DOHH2 (cell line): ENCODE results near the gene SLC2A3.
"Not testable (repeated sequence)": the region's sequence is repeated elsewhere in the genome, so short reads cannot be mapped to it uniquely, and the experiment has no call there.

Source experiments
- EZH2phosphoT487 ChIP-seq: fragments of 200-600 bp; sonication (generic); IDR thresholded peaks from 2 replicates; pipeline ENCODE4 v1.6.1; 2017; ENCODE audit warnings: borderline replicate concordance, mild to moderate bottlenecking, antibody characterized with exemption, low read length, moderate library complexity, mixed read lengths
- TF ChIP-seq, protein P1 (sequence below): fragments of 200-600 bp; sonication (generic); IDR thresholded peaks from one replicate; pipeline ENCODE4 v1.5.1; 2014; ENCODE audit warnings: antibody characterized with exemption, mild to moderate bottlenecking, low read depth, low read length; ENCODE audit not compliant: poor library complexity, severe bottlenecking

DNA sequence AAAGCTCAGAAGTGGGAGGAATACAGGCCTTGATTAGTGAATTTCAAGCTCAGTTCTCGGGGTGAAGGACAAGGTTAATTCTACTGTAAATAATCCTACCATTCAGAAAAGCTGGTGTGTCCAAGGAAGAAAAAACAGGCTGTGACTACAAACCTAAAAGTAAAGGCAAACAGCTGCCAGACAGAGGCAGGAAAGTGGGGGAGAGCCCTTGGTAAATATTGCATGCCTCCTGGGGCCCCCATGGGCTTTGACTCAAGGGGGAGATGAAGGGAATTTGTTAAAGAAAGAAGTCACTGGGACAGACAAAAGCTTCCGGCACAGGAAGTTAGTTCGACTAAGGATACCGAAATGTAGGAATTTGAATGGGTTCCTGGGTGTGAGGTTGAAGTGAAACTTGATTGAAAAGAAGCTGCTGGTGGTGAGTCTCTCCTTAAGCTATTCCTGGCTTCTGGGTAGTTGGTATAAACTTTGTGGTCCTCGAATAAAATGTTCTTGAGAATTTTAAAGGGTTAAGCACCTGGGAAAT is 30.3 kb downstream of the SLC2A3 start:
- TF ChIP-seq, protein P1, sequence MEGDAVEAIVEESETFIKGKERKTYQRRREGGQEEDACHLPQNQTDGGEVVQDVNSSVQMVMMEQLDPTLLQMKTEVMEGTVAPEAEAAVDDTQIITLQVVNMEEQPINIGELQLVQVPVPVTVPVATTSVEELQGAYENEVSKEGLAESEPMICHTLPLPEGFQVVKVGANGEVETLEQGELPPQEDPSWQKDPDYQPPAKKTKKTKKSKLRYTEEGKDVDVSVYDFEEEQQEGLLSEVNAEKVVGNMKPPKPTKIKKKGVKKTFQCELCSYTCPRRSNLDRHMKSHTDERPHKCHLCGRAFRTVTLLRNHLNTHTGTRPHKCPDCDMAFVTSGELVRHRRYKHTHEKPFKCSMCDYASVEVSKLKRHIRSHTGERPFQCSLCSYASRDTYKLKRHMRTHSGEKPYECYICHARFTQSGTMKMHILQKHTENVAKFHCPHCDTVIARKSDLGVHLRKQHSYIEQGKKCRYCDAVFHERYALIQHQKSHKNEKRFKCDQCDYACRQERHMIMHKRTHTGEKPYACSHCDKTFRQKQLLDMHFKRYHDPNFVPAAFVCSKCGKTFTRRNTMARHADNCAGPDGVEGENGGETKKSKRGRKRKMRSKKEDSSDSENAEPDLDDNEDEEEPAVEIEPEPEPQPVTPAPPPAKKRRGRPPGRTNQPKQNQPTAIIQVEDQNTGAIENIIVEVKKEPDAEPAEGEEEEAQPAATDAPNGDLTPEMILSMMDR: not testable (repeated sequence)
- not testable (repeated sequence) for TF ChIP-seq EZH2phosphoT487
